ENCODE data around the gene CAPN9. TPM values are rescaled to one million over a fixed set of nuclear protein-coding genes. Genes with fewer than 3 reads are reported as not detected.
A peak's percentile ranks its signal among the peaks of the same experiment; 100 is the strongest.

Gene CAPN9
- total and polyA plus RNA-seq, 9 of the 15 experiments (the other 6 are each of a cell fraction or from before 2014, with no cell fraction given), result not detected

DNA sequence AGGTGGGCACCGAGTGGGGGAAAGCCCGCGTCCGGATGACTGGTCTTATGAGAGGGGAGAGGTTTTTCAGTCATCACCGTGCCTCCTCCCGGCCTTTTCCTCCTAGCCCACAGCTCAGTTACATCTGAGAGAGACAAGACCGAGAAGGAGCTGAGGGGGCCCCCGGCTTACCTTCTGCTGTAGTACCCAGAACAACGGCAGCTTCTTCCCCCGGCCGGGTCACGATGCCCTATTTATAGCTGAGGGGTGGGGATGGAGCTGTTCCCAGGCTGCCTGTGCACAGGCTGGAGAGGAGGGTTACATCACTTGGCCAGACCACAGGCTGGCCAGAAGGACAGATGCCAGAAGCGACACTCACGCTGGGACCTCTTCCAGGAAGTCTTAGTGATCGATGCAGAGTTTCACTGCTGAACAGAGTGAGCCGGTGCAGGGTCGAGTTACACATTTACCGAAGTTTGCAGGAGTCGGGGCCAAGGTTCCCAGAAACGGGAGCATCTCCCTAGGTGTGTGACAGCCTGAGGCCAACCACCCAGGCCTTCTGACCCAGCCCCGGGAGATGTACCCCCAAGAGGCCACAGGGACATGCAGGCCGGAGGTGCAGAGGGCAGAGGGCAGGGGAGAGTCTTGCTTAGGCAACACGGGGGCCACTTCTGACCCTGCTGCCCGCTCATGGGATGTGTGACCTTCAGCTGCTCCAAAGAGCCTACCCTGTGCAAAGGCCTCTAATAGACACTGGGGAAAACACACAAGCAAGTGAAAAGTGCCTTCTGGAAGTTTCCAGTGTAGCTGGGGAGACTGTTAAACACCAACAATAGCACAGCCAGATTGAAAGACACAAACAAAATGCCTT, 33.0 kb upstream of the CAPN9 start, which contains the start of gene AGT:
AGT (minus strand) TSS at position 208 of the 850 bp plus-strand sequence. CDS start 3,299 bp downstream, outside the sequence.
- FAIRE-seq (no peak), ATAC-seq (peak; percentile 19; the same call in 1 of the 3 replicates), DNase-seq (ENCODE audit: extremely low read depth in 1 of 4, low spot score in 3 of 4) (no peak)
- no peaks in the 10 kb centered on the region for H3K36me3 ChIP-seq (ENCODE audit: control insufficient read depth, insufficient read depth, low read length)
- H3K27me3 ChIP-seq (ENCODE audit: control insufficient read depth in 2 of 2, insufficient read depth in 2 of 2, low read length in 2 of 2), result peaks cover 37 to 56% of the 10 kb centered on the region in 2 experiments
- no peak within 1 kb of the TSS for H3K9ac ChIP-seq (ENCODE audit: insufficient read depth in 1 of 2, low read depth in 2 of 2, low read length in 2 of 2)
- intact Hi-C loops (cut with micrococcal nuclease), result no loop called here
- BruUV-seq (replicated peaks), result no TSS peak
- in situ Hi-C loops (cut with MboI), result no loop called here
- H3K9me3 ChIP-seq (replicated peaks; ENCODE audit: control insufficient read depth, insufficient read depth, low read depth, low read length), result no peaks in the 10 kb centered on the region
- H2AFZ ChIP-seq (ENCODE audit: low read depth, low read length), result no peak within 1 kb of the TSS
- H3K9me1 ChIP-seq (ENCODE audit: control insufficient read depth, insufficient read depth, low read length), result no peaks in the 10 kb centered on the region
- H3K4me2 ChIP-seq (ENCODE audit: insufficient read depth, low read length), result no peak within 1 kb of the TSS
- H3K4me1 ChIP-seq (replicated peaks in 1 of 2; ENCODE audit: control insufficient read depth in 2 of 2, insufficient read depth in 2 of 2, low read length in 2 of 2), result peaks cover 0 to 4% of the 10 kb centered on the region in 2 experiments; a peak in 2 of 5 replicates
- H3K4me3 ChIP-seq, result no peak within 1 kb of the TSS
- H4K20me1 ChIP-seq (replicated peaks; ENCODE audit: control insufficient read depth, insufficient read depth, low read length), result peaks cover 4% of the 10 kb centered on the region; the same call in 1 of the 2 replicates
- H3K27ac ChIP-seq (ENCODE audit: extremely low read depth, low read depth, low read length), result no peak within 1 kb of the TSS
- no peaks in the 10 kb centered on the region for H3K79me2 ChIP-seq (ENCODE audit: control insufficient read depth, insufficient read depth, low read length)
- CTCF ChIA-PET (ENCODE audit: low intra/inter-chr PET ratio), result no interaction called here
- under 1% methylated on average over 21 of the region's 24 CpGs for WGBS (ENCODE audit: insufficient coverage, low coverage, missing lambda C conversion rate)
- POLR2A ChIA-PET, result no interaction called here
- TF ChIP-seq, protein P1, sequence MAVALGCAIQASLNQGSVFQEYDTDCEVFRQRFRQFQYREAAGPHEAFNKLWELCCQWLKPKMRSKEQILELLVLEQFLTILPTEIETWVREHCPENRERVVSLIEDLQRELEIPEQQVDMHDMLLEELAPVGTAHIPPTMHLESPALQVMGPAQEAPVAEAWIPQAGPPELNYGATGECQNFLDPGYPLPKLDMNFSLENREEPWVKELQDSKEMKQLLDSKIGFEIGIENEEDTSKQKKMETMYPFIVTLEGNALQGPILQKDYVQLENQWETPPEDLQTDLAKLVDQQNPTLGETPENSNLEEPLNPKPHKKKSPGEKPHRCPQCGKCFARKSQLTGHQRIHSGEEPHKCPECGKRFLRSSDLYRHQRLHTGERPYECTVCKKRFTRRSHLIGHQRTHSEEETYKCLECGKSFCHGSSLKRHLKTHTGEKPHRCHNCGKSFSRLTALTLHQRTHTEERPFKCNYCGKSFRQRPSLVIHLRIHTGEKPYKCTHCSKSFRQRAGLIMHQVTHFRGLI (CRISPR knock-in tag; IDR thresholded peaks at IDR 0.05), result no peak
- TF ChIP-seq SMARCB1 (IDR thresholded peaks at IDR 0.05; ENCODE audit: insufficient read length, low read depth) (no peak), FOS (IDR thresholded peaks at IDR 0.05; ENCODE audit: extremely low read depth, insufficient read length) (no peak), SIX5 (IDR thresholded peaks at IDR 0.05; ENCODE audit: borderline replicate concordance in 1 of 2, insufficient read depth in 1 of 2, low read depth in 1 of 2, low read length in 2 of 2) (no peak), NFIX (CRISPR knock-in tag; IDR thresholded peaks at IDR 0.05; ENCODE audit: low read depth) (no peak), HDAC6 (IDR thresholded peaks at IDR 0.05; ENCODE audit: low read depth, low read length) (no peak), ZNF184 (CRISPR knock-in tag; IDR thresholded peaks at IDR 0.05) (no peak), POLR2A (conservative IDR thresholded peaks at IDR 0.05) (no peak), REST (IDR thresholded peaks at IDR 0.05; ENCODE audit: borderline replicate concordance) (no peak), REST (CRISPR knock-in tag; IDR thresholded peaks at IDR 0.05; ENCODE audit: low read depth) (no peak)
- TF ChIP-seq, protein P2, sequence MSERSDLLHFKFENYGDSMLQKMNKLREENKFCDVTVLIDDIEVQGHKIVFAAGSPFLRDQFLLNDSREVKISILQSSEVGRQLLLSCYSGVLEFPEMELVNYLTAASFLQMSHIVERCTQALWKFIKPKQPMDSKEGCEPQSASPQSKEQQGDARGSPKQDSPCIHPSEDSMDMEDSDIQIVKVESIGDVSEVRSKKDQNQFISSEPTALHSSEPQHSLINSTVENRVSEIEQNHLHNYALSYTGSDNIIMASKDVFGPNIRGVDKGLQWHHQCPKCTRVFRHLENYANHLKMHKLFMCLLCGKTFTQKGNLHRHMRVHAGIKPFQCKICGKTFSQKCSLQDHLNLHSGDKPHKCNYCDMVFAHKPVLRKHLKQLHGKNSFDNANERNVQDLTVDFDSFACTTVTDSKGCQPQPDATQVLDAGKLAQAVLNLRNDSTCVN (CRISPR knock-in tag; IDR thresholded peaks at IDR 0.05), result no peak
